Activated T-helper 2 cell treated with anti-CD3 and anti-CD28 coated beads, Interferon-gamma antibody, Interleukin-2, Interleukin-4, amounts not matched to agents 10 μg/mL and 5 μg/mL and 100 μg/mL, durations not matched to agents 14 hours and 24 hours and 36 hours (primary cell): ENCODE results near the gene ANKRD12. TPM values are rescaled to one million over a fixed set of nuclear protein-coding genes. Genes with fewer than 3 reads are reported as not detected.

Source experiments
- DNase-seq: peaks from one replicate; pipeline ENCODE4 v3.0.0; 2021; ENCODE audit warnings: low spot score
- H3K27ac Mint-ChIP-seq: one replicate; pipeline ENCODE4 v1.8.0; 2021; ENCODE audit warnings: mixed read lengths
- H3K27me3 Mint-ChIP-seq: one replicate; pipeline ENCODE4 v1.8.0; 2021; ENCODE audit warnings: low read depth, mixed read lengths
- H3K36me3 Mint-ChIP-seq: one replicate; pipeline ENCODE4 v1.8.0; 2021; ENCODE audit warnings: low read depth, mixed read lengths
- H3K4me1 Mint-ChIP-seq: one replicate; pipeline ENCODE4 v1.8.0; 2021; ENCODE audit warnings: low read depth, mixed read lengths
- H3K4me3 Mint-ChIP-seq: one replicate; pipeline ENCODE4 v1.8.0; 2021; ENCODE audit warnings: low read depth, mild to moderate bottlenecking, moderate library complexity, mixed read lengths
- H3K9me3 Mint-ChIP-seq: one replicate; pipeline ENCODE4 v1.8.0; 2021; ENCODE audit warnings: mixed read lengths
- intact Hi-C: fragments of 100-400 bp; cut with micrococcal nuclease; formaldehyde crosslinking; loops from one replicate; pipeline ENCODE4 v1.15.1; 2023
- total RNA-seq: library from RNA; stranded (reverse); gene quantifications from 2 replicates; pipeline ENCODE4 v1.2.3, GENCODE V29; 2022

ANKRD12 gene
- total RNA-seq, 1 donor from 2014 or later = 68.7 TPM

DNA sequence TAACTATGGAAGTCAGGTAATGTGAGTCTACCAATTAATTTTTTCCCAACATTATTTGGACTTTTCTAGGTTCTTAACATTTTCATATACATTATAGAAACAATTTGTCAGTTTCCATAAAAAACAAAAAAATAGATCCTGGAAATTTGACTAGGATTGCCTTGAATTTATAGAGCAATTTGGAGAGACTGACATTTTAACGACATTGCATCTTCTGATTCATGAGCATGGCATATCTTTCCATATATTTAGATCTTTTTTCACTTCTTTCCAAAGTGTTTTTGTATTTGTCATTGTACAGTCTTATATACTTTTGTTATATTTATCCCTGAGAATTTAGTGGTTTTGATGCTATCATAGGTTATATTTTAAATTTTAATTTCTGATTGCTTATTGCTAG is 42.0 kb downstream of the ANKRD12 start:
- Mint-ChIP-seq H3K27ac (no peak overlapping the region), H3K4me3 (no peak overlapping the region), H3K4me1 (peaks cover 19% of the 10 kb centered on the region), H3K27me3 (no peaks in the 10 kb centered on the region), H3K9me3 (no peaks in the 10 kb centered on the region), H3K36me3 (peaks cover 55% of the 10 kb centered on the region)
- DNase-seq = no peak
- intact Hi-C loops = no loop called here

DNA sequence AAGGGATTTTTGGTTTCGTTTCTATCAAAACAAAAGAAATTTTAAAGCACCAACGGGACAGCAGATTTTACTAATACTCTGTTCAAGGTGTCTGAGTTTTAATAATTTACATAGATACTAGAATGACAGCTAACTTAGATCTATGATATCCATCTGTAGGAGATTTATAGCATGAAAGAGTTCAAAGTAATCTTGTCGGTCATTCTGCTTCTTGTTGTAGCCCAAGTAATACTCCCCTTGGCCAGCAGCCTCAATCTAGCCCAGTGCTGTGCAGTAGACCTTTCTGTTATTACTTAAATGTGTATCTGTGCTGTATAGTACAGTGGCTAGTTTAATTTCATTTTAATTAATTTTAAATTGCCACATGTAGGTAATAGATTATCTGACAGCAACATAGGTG is 44.7 kb downstream of the ANKRD12 start:
- Mint-ChIP-seq H3K4me1 (peaks cover 25% of the 10 kb centered on the region), H3K27ac (no peak overlapping the region), H3K36me3 (peaks cover 69% of the 10 kb centered on the region), H3K9me3 (no peaks in the 10 kb centered on the region), H3K4me3 (no peak overlapping the region), H3K27me3 (no peaks in the 10 kb centered on the region)
- intact Hi-C loops = no loop called here
- DNase-seq = no peak

DNA sequence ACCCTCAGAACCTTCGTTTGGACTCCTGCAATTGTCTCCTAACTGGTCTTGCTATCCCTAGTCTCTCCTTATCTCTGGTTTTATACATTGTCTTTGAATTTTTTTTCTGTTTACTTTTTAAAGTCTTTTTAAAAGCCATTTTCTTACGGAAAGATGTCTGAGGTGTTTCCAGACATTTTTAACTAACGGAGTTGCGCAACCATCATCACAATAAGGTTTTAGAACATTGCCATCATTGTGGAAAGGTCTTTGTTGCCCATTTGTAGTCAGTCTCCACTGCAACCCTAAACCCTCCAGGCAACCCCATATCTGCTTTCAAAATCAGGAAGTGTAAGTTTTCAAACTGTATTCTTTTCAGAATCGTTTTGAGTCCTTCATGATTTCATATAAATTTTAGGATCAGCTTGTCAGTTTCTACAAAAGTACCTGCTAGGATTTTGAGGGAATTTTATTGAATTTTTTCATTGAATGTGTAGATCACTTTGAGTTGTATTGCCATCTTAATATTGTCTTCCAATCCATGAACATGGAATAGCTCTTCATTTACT is 46.3 kb downstream of the ANKRD12 start:
- H3K9me3 Mint-ChIP-seq = no peaks in the 10 kb centered on the region
- peaks cover 63% of the 10 kb centered on the region for H3K36me3 Mint-ChIP-seq
- H3K27ac Mint-ChIP-seq = no peak overlapping the region
- peaks cover 24% of the 10 kb centered on the region for H3K4me1 Mint-ChIP-seq
- no peak overlapping the region for H3K4me3 Mint-ChIP-seq
- DNase-seq = no peak
- H3K27me3 Mint-ChIP-seq = no peaks in the 10 kb centered on the region
- intact Hi-C loops = no loop called here

DNA sequence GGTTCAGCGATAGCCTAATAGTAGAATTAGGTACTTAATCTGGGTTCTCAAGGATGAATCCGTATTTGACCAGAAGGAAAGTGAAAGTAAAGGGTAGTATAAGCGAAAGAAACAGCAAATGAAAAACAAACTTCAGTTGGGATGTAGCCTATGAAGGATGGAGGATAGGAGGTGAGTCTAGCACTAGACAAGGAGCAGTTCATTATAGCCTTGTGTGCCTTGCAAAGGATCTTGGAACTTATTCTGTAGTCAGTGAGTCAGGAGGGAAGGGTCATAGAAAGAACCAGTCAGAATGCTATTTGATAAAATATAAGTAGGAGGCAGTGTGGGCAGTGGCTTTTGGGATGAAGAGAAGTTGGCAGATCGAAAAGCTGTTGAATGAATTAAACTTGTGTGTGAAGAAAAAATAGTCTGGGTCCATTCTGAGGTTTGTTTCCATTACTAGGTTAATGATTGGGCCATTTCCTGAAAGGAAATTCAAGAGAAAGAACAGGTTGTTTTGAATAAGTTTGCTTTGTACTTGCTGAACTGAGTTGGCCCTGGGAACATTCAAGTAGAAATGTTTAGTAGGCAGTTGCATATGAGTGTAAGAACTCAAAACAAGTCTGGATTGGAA is 48.5 kb downstream of the ANKRD12 start:
- H3K27ac Mint-ChIP-seq = peak overlapping the region; percentile 67
- H3K4me1 Mint-ChIP-seq = peaks cover 21% of the 10 kb centered on the region
- H3K4me3 Mint-ChIP-seq = peak overlapping the region; percentile 49
- H3K9me3 Mint-ChIP-seq = no peaks in the 10 kb centered on the region
- intact Hi-C loops = no loop called here
- DNase-seq = no peak
- no peaks in the 10 kb centered on the region for H3K27me3 Mint-ChIP-seq
- peaks cover 69% of the 10 kb centered on the region for H3K36me3 Mint-ChIP-seq

DNA sequence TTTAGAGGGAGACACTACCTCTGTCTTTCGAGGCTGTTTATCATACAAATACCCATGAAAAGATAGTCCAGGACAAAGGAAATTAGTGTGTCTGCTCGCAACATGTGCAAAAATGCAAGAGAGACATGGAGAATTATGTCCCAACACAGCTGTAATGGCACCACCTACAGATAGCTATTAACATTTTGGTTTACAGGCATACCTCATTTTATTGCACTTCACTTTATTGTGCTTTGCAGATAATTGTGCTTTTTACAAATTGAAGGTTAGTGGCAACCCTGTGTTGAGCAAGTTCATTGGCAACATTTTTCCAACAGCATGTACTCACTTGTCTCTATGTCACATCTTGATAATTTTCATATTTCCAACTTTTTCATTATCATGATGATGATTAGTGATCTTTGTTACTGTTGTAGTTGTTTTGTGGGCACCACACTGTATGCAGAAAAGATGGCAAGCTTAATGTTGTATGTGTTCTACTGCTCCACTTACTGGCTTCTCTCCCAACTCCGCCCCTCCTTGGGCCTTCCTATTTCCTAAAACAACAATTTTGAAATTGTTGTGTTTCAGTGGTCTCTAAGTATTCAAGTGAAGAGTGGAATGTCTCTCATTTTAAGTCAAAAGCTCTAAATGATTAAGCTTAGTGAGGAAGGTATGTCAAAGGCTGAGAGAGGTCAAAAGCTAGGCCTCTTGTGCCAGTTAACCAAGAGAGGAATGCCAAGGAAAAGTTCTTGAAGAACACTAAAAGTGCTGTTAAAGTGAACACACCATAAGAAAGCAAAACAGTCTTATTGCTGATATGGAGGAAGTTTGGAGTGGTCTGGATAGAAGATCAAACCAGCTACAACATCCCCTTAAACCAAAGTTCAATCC is 52.0 kb downstream of the ANKRD12 start:
- no peak overlapping the region for H3K27ac Mint-ChIP-seq
- intact Hi-C loops = no loop called here
- DNase-seq = no peak
- no peaks in the 10 kb centered on the region for H3K27me3 Mint-ChIP-seq
- H3K4me3 Mint-ChIP-seq = no peak overlapping the region
- no peaks in the 10 kb centered on the region for H3K9me3 Mint-ChIP-seq
- H3K36me3 Mint-ChIP-seq = peaks cover 74% of the 10 kb centered on the region
- H3K4me1 Mint-ChIP-seq = peaks cover 16% of the 10 kb centered on the region

DNA sequence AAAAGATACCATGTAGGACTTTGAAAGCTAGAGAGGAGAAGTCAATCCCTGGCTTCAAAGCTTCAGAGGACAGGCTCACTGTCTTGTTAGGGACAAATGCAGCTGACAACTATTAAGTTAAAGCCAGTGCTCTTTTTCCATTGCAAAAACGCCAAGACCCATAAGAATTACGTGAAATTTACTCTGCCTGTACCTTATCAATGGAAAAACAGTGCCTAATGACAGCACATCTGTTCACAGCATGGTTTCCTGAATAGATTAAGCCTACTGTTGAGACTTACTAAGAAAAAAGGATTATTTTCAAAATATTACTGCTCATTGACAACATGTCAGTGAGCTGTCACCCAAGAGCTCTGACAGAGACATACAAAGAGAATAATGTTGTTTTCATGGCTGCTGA is 52.9 kb downstream of the ANKRD12 start:
- peaks cover 16% of the 10 kb centered on the region for H3K4me1 Mint-ChIP-seq
- intact Hi-C loops = no loop called here
- no peak overlapping the region for H3K27ac Mint-ChIP-seq
- DNase-seq = no peak
- H3K9me3 Mint-ChIP-seq = no peaks in the 10 kb centered on the region
- no peaks in the 10 kb centered on the region for H3K27me3 Mint-ChIP-seq
- peaks cover 71% of the 10 kb centered on the region for H3K36me3 Mint-ChIP-seq
- no peak overlapping the region for H3K4me3 Mint-ChIP-seq

DNA sequence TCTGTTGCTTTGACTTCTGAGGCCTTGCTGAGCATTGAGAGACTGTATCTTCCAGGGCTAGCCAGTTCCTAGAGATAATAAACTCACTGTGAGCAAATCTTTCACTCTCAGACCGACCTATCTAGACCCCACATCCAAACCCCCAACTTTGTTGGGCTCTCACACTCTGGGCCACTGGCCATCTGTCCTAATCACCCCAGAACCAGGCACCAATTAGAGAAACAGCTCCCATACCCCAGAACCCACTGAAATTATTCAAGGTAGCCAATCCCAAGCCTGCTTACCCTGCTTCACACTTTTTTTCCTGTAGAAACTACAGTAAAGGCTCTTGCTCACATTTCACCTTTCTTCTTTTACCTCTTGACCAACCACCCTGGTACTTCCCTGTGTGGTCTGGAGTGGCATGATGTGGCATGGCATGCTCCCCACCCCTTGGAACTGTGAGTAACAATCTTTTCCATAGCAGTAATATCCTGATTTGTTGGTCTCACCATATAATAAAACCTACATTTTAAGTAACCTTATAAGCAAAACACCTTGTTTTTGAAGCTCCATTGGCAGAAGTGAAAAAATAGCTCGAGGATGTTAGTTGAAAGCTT is 55.2 kb downstream of the ANKRD12 start:
- intact Hi-C loops = no loop called here
- Mint-ChIP-seq H3K36me3 (peaks cover 73% of the 10 kb centered on the region), H3K4me1 (peaks cover 5% of the 10 kb centered on the region), H3K27ac (no peak overlapping the region), H3K27me3 (no peaks in the 10 kb centered on the region), H3K4me3 (no peak overlapping the region), H3K9me3 (no peaks in the 10 kb centered on the region)
- DNase-seq = no peak

DNA sequence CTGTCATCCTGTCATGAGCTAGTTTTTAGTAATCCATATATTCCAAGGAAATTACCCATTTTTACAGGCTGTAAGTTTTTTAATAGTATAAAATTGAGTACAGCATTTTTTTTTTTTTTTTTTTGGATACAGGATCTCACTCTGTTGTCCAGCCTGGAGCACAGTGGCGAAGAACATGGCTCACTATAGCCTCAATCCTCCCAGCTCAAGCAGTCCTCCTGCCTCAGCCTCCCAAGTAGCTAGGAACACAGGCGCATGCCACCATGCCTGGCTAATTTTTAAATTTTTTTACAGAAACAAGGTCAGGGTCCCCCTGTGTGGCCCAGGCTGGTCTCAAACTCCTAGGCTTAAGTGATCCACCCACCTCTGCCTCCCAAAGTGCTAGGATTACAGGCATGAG is 56.5 kb downstream of the ANKRD12 start:
- no peak overlapping the region for H3K27ac Mint-ChIP-seq
- no peak for DNase-seq
- peaks cover 72% of the 10 kb centered on the region for H3K36me3 Mint-ChIP-seq
- H3K4me3 Mint-ChIP-seq = no peak overlapping the region
- intact Hi-C loops = no loop called here
- no peaks in the 10 kb centered on the region for H3K27me3 Mint-ChIP-seq
- H3K9me3 Mint-ChIP-seq = no peaks in the 10 kb centered on the region
- H3K4me1 Mint-ChIP-seq = peaks cover 5% of the 10 kb centered on the region

DNA sequence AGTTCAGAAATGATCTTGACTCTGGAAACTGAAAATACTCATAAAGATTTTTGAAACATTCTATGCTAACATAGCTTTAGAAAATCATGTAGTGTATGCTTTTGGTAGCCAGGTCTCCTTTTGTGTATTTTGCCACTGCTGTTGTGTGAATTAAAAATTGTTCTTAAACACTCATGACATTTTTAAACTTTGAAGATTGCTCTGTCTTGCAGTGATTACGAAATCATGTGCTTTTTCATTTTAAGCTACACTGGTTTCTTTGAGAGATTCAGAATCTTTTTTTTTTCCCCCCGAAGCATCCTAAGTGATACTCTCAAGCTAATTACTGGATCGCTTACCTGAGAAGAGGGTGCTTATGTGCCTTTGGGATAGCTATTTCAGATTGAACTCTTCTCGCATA is 60.0 kb downstream of the ANKRD12 start:
- H3K4me3 Mint-ChIP-seq = no peak overlapping the region
- no peaks in the 10 kb centered on the region for H3K9me3 Mint-ChIP-seq
- no peaks in the 10 kb centered on the region for H3K27me3 Mint-ChIP-seq
- intact Hi-C loops = no loop called here
- no peak overlapping the region for H3K27ac Mint-ChIP-seq
- peaks cover 50% of the 10 kb centered on the region for H3K36me3 Mint-ChIP-seq
- peaks cover 5% of the 10 kb centered on the region for H3K4me1 Mint-ChIP-seq
- no peak for DNase-seq

DNA sequence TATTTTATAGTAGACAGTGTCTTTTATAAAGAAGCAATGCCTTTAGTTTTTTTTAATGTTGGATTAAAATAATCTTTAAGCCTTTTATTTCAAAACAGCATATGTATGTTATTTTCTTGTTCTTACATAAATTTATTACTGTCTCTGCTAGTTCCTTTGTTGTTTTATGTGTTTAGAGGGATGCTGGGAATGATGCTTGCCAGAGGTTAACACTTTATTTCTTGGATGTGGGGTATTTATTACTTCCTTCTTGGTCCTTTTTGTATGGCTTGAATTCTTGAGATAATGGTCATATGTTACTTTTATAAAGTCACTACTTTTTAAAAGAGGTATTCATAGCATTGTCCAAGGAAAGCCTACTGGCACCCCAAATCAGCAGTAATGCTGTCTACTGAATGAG is 63.1 kb downstream of the ANKRD12 start:
- no peak for DNase-seq

DNA sequence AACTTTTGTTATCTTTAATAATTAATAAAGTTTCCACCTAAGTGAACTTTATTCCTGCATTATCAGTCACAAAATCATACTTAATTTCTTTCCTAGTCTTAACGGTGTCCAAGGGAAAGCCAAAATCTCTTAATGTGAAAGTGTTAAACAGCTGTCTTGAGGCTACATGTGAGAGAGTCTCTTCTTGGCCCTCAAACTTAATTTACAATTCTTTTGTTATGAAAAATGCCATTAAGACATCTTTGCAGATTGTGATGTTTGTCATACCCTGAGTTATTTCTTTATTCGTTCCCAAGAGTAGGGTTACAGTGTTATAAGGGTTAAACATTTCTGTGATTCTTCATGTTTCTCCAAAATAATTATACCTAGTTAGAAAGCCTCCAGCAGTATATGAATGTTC is 64.6 kb downstream of the ANKRD12 start:
- no peaks in the 10 kb centered on the region for H3K27me3 Mint-ChIP-seq
- no peak overlapping the region for H3K27ac Mint-ChIP-seq
- H3K4me3 Mint-ChIP-seq = no peak overlapping the region
- H3K9me3 Mint-ChIP-seq = no peaks in the 10 kb centered on the region
- intact Hi-C loops = no loop called here
- peaks cover 24% of the 10 kb centered on the region for H3K36me3 Mint-ChIP-seq
- no peak for DNase-seq
- peaks cover 2% of the 10 kb centered on the region for H3K4me1 Mint-ChIP-seq

More for the DNA sequence above, 63.1 kb downstream of the ANKRD12 start:
- Mint-ChIP-seq H3K27ac (no peak overlapping the region), H3K36me3 (peaks cover 35% of the 10 kb centered on the region), H3K4me3 (no peak overlapping the region), H3K27me3 (no peaks in the 10 kb centered on the region), H3K4me1 (peaks cover 2% of the 10 kb centered on the region), H3K9me3 (no peaks in the 10 kb centered on the region)
- intact Hi-C loops = no loop called here

DNA sequence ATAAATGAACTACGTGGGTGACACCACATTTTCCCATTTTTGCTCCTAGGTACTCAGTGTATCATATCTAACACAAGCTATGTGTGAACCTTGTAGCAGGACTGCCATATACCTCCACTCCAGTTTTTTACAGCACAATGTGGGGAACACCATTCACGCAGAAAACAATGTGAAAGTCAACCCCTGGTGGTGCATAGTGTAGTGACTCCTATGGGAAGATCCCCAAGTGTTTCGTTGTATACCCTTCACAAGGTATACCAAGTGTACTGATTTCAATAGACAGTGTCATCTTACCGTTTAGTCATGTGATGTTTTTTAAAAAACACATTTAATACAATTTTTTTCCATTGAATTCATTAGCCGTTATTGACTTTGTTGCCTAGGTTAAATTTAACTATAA is 68.1 kb downstream of the ANKRD12 start:
- DNase-seq = no peak
- Mint-ChIP-seq H3K36me3 (peaks cover 30% of the 10 kb centered on the region), H3K4me3 (no peak overlapping the region), H3K4me1 (no peaks in the 10 kb centered on the region), H3K27me3 (no peaks in the 10 kb centered on the region), H3K27ac (no peak overlapping the region), H3K9me3 (no peaks in the 10 kb centered on the region)
- intact Hi-C loops = no loop called here

DNA sequence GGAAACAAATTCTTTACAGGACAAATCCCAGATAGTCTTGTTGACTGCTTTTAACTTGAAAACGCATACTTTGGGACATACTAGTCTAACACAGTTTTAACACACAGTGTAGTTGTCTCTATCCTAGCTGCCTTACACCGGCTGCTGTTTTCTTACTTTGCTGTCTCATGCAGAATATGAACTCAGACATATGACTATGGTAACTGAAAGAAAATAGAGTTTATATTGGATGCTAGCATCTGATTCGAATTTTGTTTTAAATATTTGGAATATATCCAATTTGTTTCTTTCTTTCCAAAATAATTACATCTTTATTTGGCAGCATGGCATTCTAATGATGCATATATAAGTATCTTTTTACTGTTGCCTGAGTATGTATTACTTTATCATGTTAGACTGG is 69.8 kb downstream of the ANKRD12 start:
- DNase-seq = no peak
- Mint-ChIP-seq H3K4me3 (no peak overlapping the region), H3K36me3 (peaks cover 33% of the 10 kb centered on the region), H3K4me1 (peaks cover 5% of the 10 kb centered on the region), H3K27ac (no peak overlapping the region), H3K9me3 (no peaks in the 10 kb centered on the region), H3K27me3 (no peaks in the 10 kb centered on the region)
- intact Hi-C loops = no loop called here
